Measurements from ENCODE around the gene LCN6. TPM values are rescaled to one million over a fixed set of nuclear protein-coding genes. Genes with fewer than 3 reads are reported as not detected.
A peak's percentile ranks its signal among the peaks of the same experiment; 100 is the strongest.

The LCN6 gene
- total and polyA plus RNA-seq, 9 of the 15 experiments (the other 6 are each of a cell fraction or from before 2014, with no cell fraction given): 0.10 to 0.45 (median 0.37) TPM; not detected in 5

- in situ Hi-C loops (cut with MboI): no loop called here
- 63% methylated on average over 14 of the region's 24 CpGs for WGBS (ENCODE audit: insufficient coverage, low coverage, missing lambda C conversion rate)
- ChIA-PET POLR2A (interaction anchor here (0.6 to 1.6 kb wide), 4 partner anchors 9 to 816 kb away, joined by 3 to 6 read pairs (median 4); no protein-coding TSS in a partner anchor), CTCF (ENCODE audit: low intra/inter-chr PET ratio) (no interaction called here)
- peaks cover 28% of the 10 kb centered on the region for H4K20me1 ChIP-seq (replicated peaks; ENCODE audit: control insufficient read depth, insufficient read depth, low read length)
- no peak for FAIRE-seq
- no peaks in the 10 kb centered on the region for H3K27me3 ChIP-seq (ENCODE audit: control insufficient read depth in 2 of 2, insufficient read depth in 2 of 2, low read length in 2 of 2)
- ATAC-seq: peak; percentile 19
- H3K4me1 ChIP-seq (replicated peaks in 1 of 2; ENCODE audit: control insufficient read depth in 2 of 2, insufficient read depth in 2 of 2, low read length in 2 of 2): peaks cover 0 to 83% of the 10 kb centered on the region in 2 experiments; a peak in 3 of 5 replicates
- intact Hi-C loops (cut with micrococcal nuclease): no loop called here
- H3K79me2 ChIP-seq (ENCODE audit: control insufficient read depth, insufficient read depth, low read length): peaks cover 11% of the 10 kb centered on the region
- no peaks in the 10 kb centered on the region for H3K9me3 ChIP-seq (replicated peaks; ENCODE audit: control insufficient read depth, insufficient read depth, low read depth, low read length)
- H3K36me3 ChIP-seq (ENCODE audit: control insufficient read depth, insufficient read depth, low read length): peaks cover 40% of the 10 kb centered on the region; the same call in 2 of the 3 replicates
- no peak overlapping the region for H2AFZ ChIP-seq (ENCODE audit: low read depth, low read length)
- peak overlapping the region in 1 of 2 experiments; percentile 64; a peak in 1 of 4 replicates for H3K9ac ChIP-seq (ENCODE audit: insufficient read depth in 1 of 2, low read depth in 2 of 2, low read length in 2 of 2)
- DNase-seq (ENCODE audit: extremely low read depth in 1 of 4, low spot score in 3 of 4): no peak
- BruUV-seq (replicated peaks): no TSS peak
- H3K4me2 ChIP-seq (ENCODE audit: insufficient read depth, low read length): no peak overlapping the region
- H3K27ac ChIP-seq (ENCODE audit: extremely low read depth, low read depth, low read length): no peak overlapping the region
- H3K4me3 ChIP-seq: no peak overlapping the region
- no peaks in the 10 kb centered on the region for H3K9me1 ChIP-seq (ENCODE audit: control insufficient read depth, insufficient read depth, low read length)
- TF ChIP-seq MXI1 (IDR thresholded peaks at IDR 0.05; ENCODE audit: low read depth, low read length) (no peak), RBM34 (IDR thresholded peaks at IDR 0.05; ENCODE audit: borderline replicate concordance, insufficient read depth, low read length) (no peak), ZNF766 (CRISPR knock-in tag; conservative IDR thresholded peaks at IDR 0.05) (no peak), ZNF133 (CRISPR knock-in tag; IDR thresholded peaks at IDR 0.05) (no peak), ZNF239 (CRISPR knock-in tag; IDR thresholded peaks at IDR 0.05) (no peak), STAT5A (IDR thresholded peaks at IDR 0.05; ENCODE audit: borderline replicate concordance, low read length) (no peak), HES1 (IDR thresholded peaks at IDR 0.05; ENCODE audit: low read depth) (no peak), TEAD2 (tag; IDR thresholded peaks at IDR 0.05) (no peak), RBBP5 (IDR thresholded peaks at IDR 0.05; ENCODE audit: borderline replicate concordance, insufficient read depth, low read length, poor library complexity, severe bottlenecking) (no peak), PCBP1 (IDR thresholded peaks at IDR 0.05; ENCODE audit: low read depth, low read length, poor library complexity, severe bottlenecking) (peak; percentile 1), KLF16 (IDR thresholded peaks at IDR 0.05) (no peak), IRF1 (CRISPR knock-in tag; IDR thresholded peaks at IDR 0.05; ENCODE audit: borderline replicate concordance) (no peak), MED1 (CRISPR knock-in tag; IDR thresholded peaks at IDR 0.05; ENCODE audit: borderline replicate concordance) (no peak)
- TF ChIP-seq, protein P1, sequence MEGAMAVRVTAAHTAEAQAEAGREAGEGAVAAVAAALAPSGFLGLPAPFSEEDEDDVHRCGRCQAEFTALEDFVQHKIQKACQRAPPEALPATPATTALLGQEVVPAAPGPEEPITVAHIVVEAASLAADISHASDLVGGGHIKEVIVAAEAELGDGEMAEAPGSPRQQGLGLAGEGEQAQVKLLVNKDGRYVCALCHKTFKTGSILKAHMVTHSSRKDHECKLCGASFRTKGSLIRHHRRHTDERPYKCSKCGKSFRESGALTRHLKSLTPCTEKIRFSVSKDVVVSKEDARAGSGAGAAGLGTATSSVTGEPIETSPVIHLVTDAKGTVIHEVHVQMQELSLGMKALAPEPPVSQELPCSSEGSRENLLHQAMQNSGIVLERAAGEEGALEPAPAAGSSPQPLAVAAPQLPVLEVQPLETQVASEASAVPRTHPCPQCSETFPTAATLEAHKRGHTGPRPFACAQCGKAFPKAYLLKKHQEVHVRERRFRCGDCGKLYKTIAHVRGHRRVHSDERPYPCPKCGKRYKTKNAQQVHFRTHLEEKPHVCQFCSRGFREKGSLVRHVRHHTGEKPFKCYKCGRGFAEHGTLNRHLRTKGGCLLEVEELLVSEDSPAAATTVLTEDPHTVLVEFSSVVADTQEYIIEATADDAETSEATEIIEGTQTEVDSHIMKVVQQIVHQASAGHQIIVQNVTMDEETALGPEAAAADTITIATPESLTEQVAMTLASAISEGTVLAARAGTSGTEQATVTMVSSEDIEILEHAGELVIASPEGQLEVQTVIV (CRISPR knock-in tag; IDR thresholded peaks at IDR 0.05; ENCODE audit: borderline replicate concordance): no peak
Observed at GRCh38 chr9:136719195-136719880, 29.0 kb downstream of the LCN6 start.

Data from K562 (cell line).